HepG2 (cell line): Measurements from ENCODE around the gene C14orf119.

Source experiments
- IKZF1 ChIP-seq: fragments of 450-650 bp; IDR thresholded peaks from 2 replicates; pipeline ENCODE4 v1.7.1; 2016
- POLR2AphosphoS5 ChIP-seq: IDR thresholded peaks from 2 replicates; pipeline ENCODE4 v1.6.1; 2012; ENCODE audit warnings: low read depth, low read length
- RAD21 ChIP-seq: fragments of 450-650 bp; formaldehyde crosslinking; IDR thresholded peaks from 2 replicates; pipeline ENCODE4 v1.5.0; 2020; ENCODE audit warnings: mild to moderate bottlenecking
- RFX1 ChIP-seq: fragments of 450-650 bp; IDR thresholded peaks from 2 replicates; pipeline ENCODE4 v1.6.1; 2017
- YY1 ChIP-seq: IDR thresholded peaks from 2 replicates; pipeline ENCODE4 v1.6.1; 2011; ENCODE audit warnings: low read length, low read depth, moderate library complexity, mild to moderate bottlenecking; ENCODE audit not compliant: insufficient read depth, insufficient replicate concordance
- ZSCAN9 ChIP-seq: IDR thresholded peaks from 2 replicates; pipeline ENCODE4 v1.6.1; 2016; ENCODE audit warnings: borderline replicate concordance
- TF ChIP-seq, protein P1 (sequence below): sonication (generic); formaldehyde crosslinking; IDR thresholded peaks from 2 replicates; pipeline ENCODE4 v1.5.0; 2020; ENCODE audit warnings: mild to moderate bottlenecking, missing genetic modification reagents, moderate library complexity
- TF ChIP-seq, protein P2 (sequence below): sonication (generic); formaldehyde crosslinking; IDR thresholded peaks from 2 replicates; pipeline ENCODE4 v1.4.0; 2020; ENCODE audit warnings: low read depth, mild to moderate bottlenecking, missing genetic modification reagents

DNA sequence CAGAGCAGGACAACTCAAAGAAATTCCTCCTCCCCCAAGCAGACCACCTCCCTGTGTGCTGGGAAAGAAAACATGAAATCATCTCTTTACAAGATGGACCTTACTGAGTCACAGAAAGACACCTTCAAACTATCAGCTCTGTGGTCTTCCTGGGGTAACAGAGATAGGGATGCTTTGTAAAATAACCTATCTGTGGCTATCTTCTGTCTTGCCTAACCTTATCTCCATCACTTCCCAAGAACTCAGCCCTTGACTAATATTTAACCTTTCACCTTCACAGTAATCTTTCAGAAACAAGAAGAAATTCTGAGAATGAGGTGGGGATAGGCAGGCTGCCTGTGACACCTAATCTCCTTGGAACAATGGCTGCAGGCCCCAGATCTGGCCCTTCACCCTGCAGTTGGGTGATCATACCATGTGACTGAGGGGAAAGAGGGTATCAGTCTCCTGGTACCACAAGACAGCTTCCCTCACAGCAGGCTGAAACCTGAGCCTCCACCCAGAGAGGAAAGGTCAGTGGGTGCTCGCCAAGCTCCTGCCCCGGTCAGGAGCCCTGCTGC, 51.1 kb downstream of the C14orf119 start:
- TF ChIP-seq YY1 = no peak
- TF ChIP-seq ZSCAN9 (CRISPR knock-in tag) = no peak
- TF ChIP-seq, protein P1, sequence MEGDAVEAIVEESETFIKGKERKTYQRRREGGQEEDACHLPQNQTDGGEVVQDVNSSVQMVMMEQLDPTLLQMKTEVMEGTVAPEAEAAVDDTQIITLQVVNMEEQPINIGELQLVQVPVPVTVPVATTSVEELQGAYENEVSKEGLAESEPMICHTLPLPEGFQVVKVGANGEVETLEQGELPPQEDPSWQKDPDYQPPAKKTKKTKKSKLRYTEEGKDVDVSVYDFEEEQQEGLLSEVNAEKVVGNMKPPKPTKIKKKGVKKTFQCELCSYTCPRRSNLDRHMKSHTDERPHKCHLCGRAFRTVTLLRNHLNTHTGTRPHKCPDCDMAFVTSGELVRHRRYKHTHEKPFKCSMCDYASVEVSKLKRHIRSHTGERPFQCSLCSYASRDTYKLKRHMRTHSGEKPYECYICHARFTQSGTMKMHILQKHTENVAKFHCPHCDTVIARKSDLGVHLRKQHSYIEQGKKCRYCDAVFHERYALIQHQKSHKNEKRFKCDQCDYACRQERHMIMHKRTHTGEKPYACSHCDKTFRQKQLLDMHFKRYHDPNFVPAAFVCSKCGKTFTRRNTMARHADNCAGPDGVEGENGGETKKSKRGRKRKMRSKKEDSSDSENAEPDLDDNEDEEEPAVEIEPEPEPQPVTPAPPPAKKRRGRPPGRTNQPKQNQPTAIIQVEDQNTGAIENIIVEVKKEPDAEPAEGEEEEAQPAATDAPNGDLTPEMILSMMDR (CRISPR knock-in tag) = no peak
- no peak for TF ChIP-seq RAD21 (CRISPR knock-in tag)
- TF ChIP-seq, protein P2, sequence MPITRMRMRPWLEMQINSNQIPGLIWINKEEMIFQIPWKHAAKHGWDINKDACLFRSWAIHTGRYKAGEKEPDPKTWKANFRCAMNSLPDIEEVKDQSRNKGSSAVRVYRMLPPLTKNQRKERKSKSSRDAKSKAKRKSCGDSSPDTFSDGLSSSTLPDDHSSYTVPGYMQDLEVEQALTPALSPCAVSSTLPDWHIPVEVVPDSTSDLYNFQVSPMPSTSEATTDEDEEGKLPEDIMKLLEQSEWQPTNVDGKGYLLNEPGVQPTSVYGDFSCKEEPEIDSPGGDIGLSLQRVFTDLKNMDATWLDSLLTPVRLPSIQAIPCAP (CRISPR knock-in tag) = no peak
- no peak for TF ChIP-seq POLR2AphosphoS5
- no peak for TF ChIP-seq IKZF1
- no peak for TF ChIP-seq RFX1
